Vagina (tissue), 2 donors: ENCODE measurements around the gene HCFC1R1. TPM values are rescaled to one million over a fixed set of nuclear protein-coding genes. Genes with fewer than 3 reads are reported as not detected.

Experiments
- DNase-seq, 2 donors: peaks; one replicate each; pipeline ENCODE4 v3.0.0-alpha.2; 2017; ENCODE audit errors: extremely low spot score in 2 of 2
- H3K27ac ChIP-seq: fragments of 200-600 bp; sonication (generic); one replicate; pipeline ENCODE4 v1.5.1; 2019
- H3K27me3 ChIP-seq: fragments of 200-600 bp; sonication (generic); one replicate; pipeline ENCODE4 v1.5.1; 2019
- H3K36me3 ChIP-seq, 2 donors: fragments of 200-600 bp; sonication (generic); one replicate each; pipeline ENCODE4 v1.5.1; 2017 to 2019
- H3K4me1 ChIP-seq: fragments of 200-600 bp; sonication (generic); one replicate; pipeline ENCODE4 v1.5.1; 2019
- H3K4me3 ChIP-seq, 2 donors: fragments of 200-600 bp; sonication (generic); 1 replicate in 1 of 2; 2 replicates in 1 of 2; pipeline ENCODE4 v1.5.1; 2016 to 2019
- H3K9me3 ChIP-seq: fragments of 200-600 bp; sonication (generic); one replicate; pipeline ENCODE4 v1.5.1; 2019
- POLR2A ChIP-seq, 2 donors: fragments of 450-650 bp; IDR thresholded peaks; one replicate each; pipeline ENCODE4 v1.6.1; 2017; ENCODE audit warnings: antibody characterized with exemption in 2 of 2, mild to moderate bottlenecking in 2 of 2, moderate library complexity in 2 of 2
- POLR2AphosphoS5 ChIP-seq, 2 donors: sonication (generic); formaldehyde crosslinking; IDR thresholded peaks; one replicate each; pipeline ENCODE4 v1.9.0; 2017; ENCODE audit warnings: antibody characterized with exemption in 2 of 2, mild to moderate bottlenecking in 2 of 2, low read depth in 1 of 2; ENCODE audit not compliant: insufficient read depth in 1 of 2
- intact Hi-C: fragments of 100-400 bp; cut with DNase I; formaldehyde crosslinking; loops from one replicate; pipeline ENCODE4 v1.15.1; 2023
- total RNA-seq: library from RNA; depleted of rRNA; stranded (reverse); fragments of >200 nt; gene quantifications from one replicate; pipeline ENCODE4 v1.2.3, GENCODE V29; 2016
- TF ChIP-seq, protein P1 (sequence below), 3 experiments: fragments of 450-650 bp in 2 of 3; fragments of 200-600 bp in 1 of 3; sonication (generic) in 1 of 3; IDR thresholded peaks; one replicate each; pipeline ENCODE4 v1.5.1; 2017 to 2019; ENCODE audit warnings: antibody characterized with exemption in 3 of 3, mild to moderate bottlenecking in 2 of 3, moderate library complexity in 2 of 3

The HCFC1R1 gene
- total RNA-seq, 1 donor from 2014 or later: 39.0 TPM

DNA sequence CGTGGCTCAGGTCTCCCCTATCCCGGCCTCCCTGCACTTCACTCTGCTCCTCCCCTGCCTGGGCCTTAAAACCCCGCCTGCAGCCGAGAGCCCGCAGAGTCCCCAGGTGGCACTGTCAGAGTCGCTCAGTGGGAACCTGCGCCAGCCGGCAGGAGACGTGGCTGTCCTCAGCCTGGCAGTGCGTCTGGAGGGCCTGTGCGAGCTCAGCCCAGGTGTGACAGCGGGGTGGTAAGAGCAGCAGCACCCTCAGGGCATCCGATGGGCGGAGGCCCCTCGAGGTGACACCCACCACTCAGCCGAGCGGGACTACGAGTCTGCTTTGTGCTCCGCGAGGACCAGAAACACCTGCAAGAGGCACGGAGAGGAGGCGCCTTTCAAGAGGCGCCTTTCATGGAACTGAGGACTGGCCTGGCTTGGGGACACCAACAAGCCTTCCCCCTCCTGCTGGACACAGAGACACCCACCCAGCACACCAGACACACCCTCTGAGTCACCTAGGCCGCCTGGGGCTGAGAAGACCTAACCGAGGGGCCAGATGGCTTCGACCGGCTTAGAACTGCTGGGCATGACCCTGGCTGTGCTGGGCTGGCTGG is 10.8 kb downstream of the HCFC1R1 start, which contains the start of gene CLDN9:
Gene CLDN9, plus strand, starts transcription at position 96 of the 593 bp plus-strand sequence. Its CDS starts 440 bp downstream, at position 536.
- intact Hi-C loops: no loop called here
- DNase-seq: no peak
- no peaks in the 10 kb centered on the region for H3K9me3 ChIP-seq

DNA sequence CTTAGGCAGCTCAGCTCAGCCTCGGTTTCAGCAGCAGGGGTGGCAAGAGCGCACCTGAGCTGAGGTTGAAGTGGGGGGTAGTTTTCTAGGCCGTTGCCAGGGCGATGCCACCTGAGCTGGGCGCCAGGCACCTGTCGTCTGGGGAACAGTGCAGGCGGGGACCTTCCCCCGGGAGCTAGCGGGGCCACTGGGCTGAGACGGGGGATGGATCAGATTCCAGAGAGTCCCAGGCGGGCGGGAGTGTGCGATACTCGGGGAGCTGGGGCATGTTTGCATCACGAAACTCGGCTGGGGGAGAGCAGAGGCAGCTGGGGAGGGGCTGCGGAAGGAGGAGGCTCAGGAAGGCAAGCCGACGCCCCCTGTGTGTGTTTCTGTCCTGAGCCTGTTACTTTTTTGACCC is 11.5 kb downstream of the HCFC1R1 start:
- Histone ChIP-seq H3K36me3 (no peaks in the 10 kb centered on the region), H3K27ac (no peak overlapping the region), H3K4me3 (no peak overlapping the region), H3K4me1 (peaks cover 3% of the 10 kb centered on the region), H3K27me3 (peaks cover 11% of the 10 kb centered on the region), H3K9me3 (no peaks in the 10 kb centered on the region)
- DNase-seq: no peak
- intact Hi-C loops: no loop called here
- no peak for TF ChIP-seq POLR2A (IDR thresholded peaks at IDR 0.05)
- no peak for TF ChIP-seq POLR2AphosphoS5 (IDR thresholded peaks at IDR 0.05; ENCODE audit: insufficient read depth in 1 of 2, low read depth in 1 of 2)
- TF ChIP-seq, protein P1, sequence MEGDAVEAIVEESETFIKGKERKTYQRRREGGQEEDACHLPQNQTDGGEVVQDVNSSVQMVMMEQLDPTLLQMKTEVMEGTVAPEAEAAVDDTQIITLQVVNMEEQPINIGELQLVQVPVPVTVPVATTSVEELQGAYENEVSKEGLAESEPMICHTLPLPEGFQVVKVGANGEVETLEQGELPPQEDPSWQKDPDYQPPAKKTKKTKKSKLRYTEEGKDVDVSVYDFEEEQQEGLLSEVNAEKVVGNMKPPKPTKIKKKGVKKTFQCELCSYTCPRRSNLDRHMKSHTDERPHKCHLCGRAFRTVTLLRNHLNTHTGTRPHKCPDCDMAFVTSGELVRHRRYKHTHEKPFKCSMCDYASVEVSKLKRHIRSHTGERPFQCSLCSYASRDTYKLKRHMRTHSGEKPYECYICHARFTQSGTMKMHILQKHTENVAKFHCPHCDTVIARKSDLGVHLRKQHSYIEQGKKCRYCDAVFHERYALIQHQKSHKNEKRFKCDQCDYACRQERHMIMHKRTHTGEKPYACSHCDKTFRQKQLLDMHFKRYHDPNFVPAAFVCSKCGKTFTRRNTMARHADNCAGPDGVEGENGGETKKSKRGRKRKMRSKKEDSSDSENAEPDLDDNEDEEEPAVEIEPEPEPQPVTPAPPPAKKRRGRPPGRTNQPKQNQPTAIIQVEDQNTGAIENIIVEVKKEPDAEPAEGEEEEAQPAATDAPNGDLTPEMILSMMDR (IDR thresholded peaks at IDR 0.05): no peak

More for the DNA sequence above, 10.8 kb downstream of the HCFC1R1 start, which contains the start of gene CLDN9:
- Histone ChIP-seq H3K36me3 (no peaks in the 10 kb centered on the region), H3K4me1 (peaks cover 3% of the 10 kb centered on the region), H3K4me3 (no peak within 1 kb of the TSS), H3K27me3 (peaks cover 16% of the 10 kb centered on the region), H3K27ac (no peak within 1 kb of the TSS)
- no peak for TF ChIP-seq POLR2A (IDR thresholded peaks at IDR 0.05)
- no peak for TF ChIP-seq POLR2AphosphoS5 (IDR thresholded peaks at IDR 0.05; ENCODE audit: insufficient read depth in 1 of 2, low read depth in 1 of 2)
- TF ChIP-seq, protein P1 (IDR thresholded peaks at IDR 0.05): no peak

DNA sequence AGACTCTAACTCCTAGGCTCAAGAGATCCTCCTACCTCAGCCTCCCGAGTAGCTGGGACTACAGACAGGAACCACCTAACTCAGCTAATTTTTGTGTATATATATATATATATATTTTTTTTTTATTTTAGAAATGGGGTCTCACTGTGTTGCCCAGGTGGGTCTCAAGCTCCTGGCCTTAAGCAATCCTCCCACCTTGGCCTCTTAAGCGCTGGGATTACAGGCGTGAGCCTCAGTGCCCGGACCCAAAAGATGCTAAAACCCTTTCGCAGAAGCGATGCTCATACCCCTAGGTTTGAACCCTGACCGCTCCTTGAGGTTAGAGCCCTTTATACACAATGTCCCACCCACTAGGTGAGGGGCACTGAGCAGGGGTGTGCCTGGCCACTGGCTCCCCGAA is 13.2 kb downstream of the HCFC1R1 start:
- peaks cover 3% of the 10 kb centered on the region for H3K4me1 ChIP-seq
- H3K36me3 ChIP-seq: no peaks in the 10 kb centered on the region
- H3K27ac ChIP-seq: no peak overlapping the region
- no peaks in the 10 kb centered on the region for H3K9me3 ChIP-seq
- H3K4me3 ChIP-seq: no peak overlapping the region
- intact Hi-C loops: no loop called here
- TF ChIP-seq, protein P1 (IDR thresholded peaks at IDR 0.05): no peak
- no peak for TF ChIP-seq POLR2AphosphoS5 (IDR thresholded peaks at IDR 0.05; ENCODE audit: insufficient read depth in 1 of 2, low read depth in 1 of 2)
- TF ChIP-seq POLR2A (IDR thresholded peaks at IDR 0.05): no peak
- H3K27me3 ChIP-seq: peaks cover 11% of the 10 kb centered on the region
- no peak for DNase-seq

DNA sequence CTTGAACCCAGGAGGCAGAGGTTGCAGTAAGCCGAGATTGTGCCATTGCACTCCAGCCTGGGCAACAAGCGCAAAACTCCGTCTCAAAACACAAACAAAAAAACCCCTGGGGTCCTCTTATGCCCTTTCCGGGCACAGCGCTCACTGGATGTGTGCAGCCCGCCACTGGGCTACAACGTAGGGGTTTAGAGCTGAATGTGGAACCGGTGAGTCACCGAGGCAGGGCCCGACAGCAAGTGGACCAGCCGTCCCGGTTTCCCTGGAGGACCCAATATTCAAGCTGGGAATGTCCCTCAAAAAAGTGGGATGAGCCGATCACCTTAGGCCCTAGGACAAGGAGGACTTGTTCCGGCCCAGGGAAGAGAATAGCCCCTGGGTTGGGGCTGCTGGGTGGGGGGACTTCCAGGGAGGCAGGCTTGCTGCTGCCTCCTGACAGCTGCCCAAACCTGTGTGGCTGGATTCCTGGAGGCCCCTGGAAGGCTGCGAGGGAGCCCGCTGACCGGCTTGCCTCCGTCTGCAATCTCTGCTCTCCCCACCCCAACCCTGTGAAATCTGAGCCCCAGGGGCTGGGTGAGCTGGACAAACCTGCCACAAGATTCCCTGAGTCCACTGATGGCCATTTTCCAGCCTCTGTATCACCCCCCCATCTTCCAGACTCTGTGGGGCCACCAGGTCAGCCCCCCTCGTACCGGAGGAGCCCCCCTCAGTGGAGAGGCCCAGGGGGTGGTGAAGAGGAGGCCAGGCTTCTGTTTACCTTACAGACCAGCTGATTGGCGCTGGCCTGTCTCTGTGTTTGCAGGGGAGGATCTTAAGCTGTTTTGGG is 14.0 kb downstream of the HCFC1R1 start:
- Histone ChIP-seq H3K4me3 (no peak overlapping the region), H3K9me3 (no peaks in the 10 kb centered on the region), H3K36me3 (no peaks in the 10 kb centered on the region), H3K4me1 (peaks cover 7% of the 10 kb centered on the region), H3K27me3 (peaks cover 11% of the 10 kb centered on the region), H3K27ac (no peak overlapping the region)
- no peak for DNase-seq
- intact Hi-C loops: no loop called here
- TF ChIP-seq POLR2A (IDR thresholded peaks at IDR 0.05) (no peak), POLR2AphosphoS5 (IDR thresholded peaks at IDR 0.05; ENCODE audit: insufficient read depth in 1 of 2, low read depth in 1 of 2) (no peak)
- TF ChIP-seq, protein P1 (IDR thresholded peaks at IDR 0.05): no peak

DNA sequence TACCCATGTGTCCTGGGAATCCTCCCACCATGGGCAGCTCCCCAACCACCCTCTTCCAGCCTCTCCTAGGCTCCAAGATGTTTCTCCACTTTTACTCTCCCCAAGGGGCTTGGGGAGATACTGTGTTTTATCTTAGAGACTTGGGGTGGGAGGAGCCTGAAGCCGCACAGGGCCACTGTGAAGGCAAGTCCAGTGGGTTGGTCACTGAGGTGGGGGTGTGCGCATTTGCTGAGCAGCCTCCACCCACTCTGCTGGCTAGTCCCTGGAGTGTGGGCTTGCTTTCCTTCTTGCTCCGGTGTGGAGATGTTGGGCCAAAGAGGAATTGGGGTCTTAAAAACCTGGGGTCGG is 15.1 kb downstream of the HCFC1R1 start:
- no peak for DNase-seq
- TF ChIP-seq POLR2A (IDR thresholded peaks at IDR 0.05) (no peak), POLR2AphosphoS5 (IDR thresholded peaks at IDR 0.05; ENCODE audit: insufficient read depth in 1 of 2, low read depth in 1 of 2) (no peak)
- TF ChIP-seq, protein P1 (IDR thresholded peaks at IDR 0.05): no peak
- H3K4me3 ChIP-seq: no peak overlapping the region
- intact Hi-C loops: no loop called here
- H3K4me1 ChIP-seq: peaks cover 8% of the 10 kb centered on the region
- no peak overlapping the region for H3K27ac ChIP-seq
- no peaks in the 10 kb centered on the region for H3K9me3 ChIP-seq
- H3K36me3 ChIP-seq: no peaks in the 10 kb centered on the region
- peaks cover 11% of the 10 kb centered on the region for H3K27me3 ChIP-seq
